ENCODE measurements around the gene ATP10A. TPM values are rescaled to one million over a fixed set of nuclear protein-coding genes. Genes with fewer than 3 reads are reported as not detected.
"Not testable (repeated sequence)": the region's sequence is repeated elsewhere in the genome, so short reads cannot be mapped to it uniquely, and the experiment has no call there.

ATP10A gene
- total RNA-seq, 2 experiments from 2014 or later, result 57.9 to 62.4 TPM

- H3K4me3 Mint-ChIP-seq, result no peak overlapping the region
- POLR2A ChIA-PET, result no interaction called here
- no peak for DNase-seq
- H3K4me1 Mint-ChIP-seq, result no peaks in the 10 kb centered on the region
- H3K9me3 Mint-ChIP-seq, result no peaks in the 10 kb centered on the region
- H3K36me3 Mint-ChIP-seq (ENCODE audit: low read depth), result no peaks in the 10 kb centered on the region
- no peak overlapping the region for H3K27ac Mint-ChIP-seq
- peaks cover 3% of the 10 kb centered on the region for H3K27me3 Mint-ChIP-seq
- CTCF ChIA-PET, result no interaction called here
These were observed 203.9 kb downstream of the ATP10A start for GRCh38 chr15:25659251-25659650.

- POLR2A ChIA-PET, result no interaction called here
- no peaks in the 10 kb centered on the region for H3K9me3 Mint-ChIP-seq
- H3K27me3 Mint-ChIP-seq, result peaks cover 3% of the 10 kb centered on the region
- CTCF ChIA-PET, result no interaction called here
- H3K4me1 Mint-ChIP-seq, result no peaks in the 10 kb centered on the region
- H3K4me3 Mint-ChIP-seq, result no peak overlapping the region
- no peak for DNase-seq
- no peak overlapping the region for H3K27ac Mint-ChIP-seq
- H3K36me3 Mint-ChIP-seq (ENCODE audit: low read depth), result no peaks in the 10 kb centered on the region
These were observed 204.6 kb downstream of the ATP10A start for GRCh38 chr15:25658560-25658959.

- no peaks in the 10 kb centered on the region for H3K36me3 Mint-ChIP-seq (ENCODE audit: low read depth)
- no peak overlapping the region for H3K27ac Mint-ChIP-seq
- ChIA-PET CTCF (no interaction called here), POLR2A (no interaction called here)
- DNase-seq, result no peak
- H3K4me1 Mint-ChIP-seq, result peaks cover 2% of the 10 kb centered on the region
- H3K27me3 Mint-ChIP-seq, result no peaks in the 10 kb centered on the region
- H3K4me3 Mint-ChIP-seq, result no peak overlapping the region
- H3K9me3 Mint-ChIP-seq, result no peaks in the 10 kb centered on the region
These were observed 207.7 kb downstream of the ATP10A start for GRCh38 chr15:25655207-25655948.

DNA sequence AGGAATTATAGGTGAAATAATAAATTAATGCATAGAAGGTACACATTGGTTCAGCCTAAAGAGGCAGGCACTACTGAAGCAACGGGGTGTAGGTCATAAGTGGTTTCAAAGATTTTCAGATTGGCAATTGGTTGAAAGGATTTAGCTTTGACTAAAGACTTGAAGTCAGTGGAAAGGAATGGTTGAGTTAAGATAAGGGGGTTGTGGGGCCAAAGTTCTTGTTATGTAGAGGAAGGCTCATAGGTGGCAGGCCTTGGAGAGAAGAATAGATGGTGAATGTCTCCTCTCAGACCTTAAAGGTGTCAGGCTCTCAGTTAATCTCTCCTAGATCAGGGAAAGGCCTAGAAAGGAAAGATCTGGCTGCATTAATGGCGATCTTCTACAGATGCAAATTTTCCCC, 209.8 kb downstream of the ATP10A start:
- ChIA-PET POLR2A (no interaction called here), CTCF (no interaction called here)
- Mint-ChIP-seq H3K27ac (no peak overlapping the region), H3K36me3 (ENCODE audit: low read depth) (no peaks in the 10 kb centered on the region), H3K27me3 (peaks cover 2% of the 10 kb centered on the region), H3K9me3 (no peaks in the 10 kb centered on the region), H3K4me3 (no peak overlapping the region), H3K4me1 (peaks cover 2% of the 10 kb centered on the region)
- no peak for DNase-seq

DNA sequence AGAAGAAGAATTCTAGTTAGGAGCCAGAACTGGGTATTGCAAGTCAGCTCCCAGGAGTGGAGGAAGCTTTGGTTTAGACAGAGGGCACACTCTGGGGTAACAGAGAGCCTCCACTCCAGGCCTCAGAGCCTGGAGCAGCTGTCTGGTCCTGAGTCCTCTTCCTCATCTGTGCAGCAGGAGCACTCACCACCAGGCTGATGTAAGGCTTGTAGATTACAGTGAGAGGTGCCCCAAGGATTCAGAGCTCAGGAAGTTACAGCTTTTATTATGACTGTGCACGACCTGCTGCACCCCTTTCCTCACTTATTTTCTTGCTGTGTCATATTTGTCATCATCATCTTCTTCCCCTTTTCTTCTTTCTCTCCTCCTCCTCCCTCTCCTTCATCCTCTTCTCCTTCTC, 210.4 kb downstream of the ATP10A start:
- Mint-ChIP-seq H3K36me3 (ENCODE audit: low read depth) (no peaks in the 10 kb centered on the region), H3K27me3 (peaks cover 6% of the 10 kb centered on the region), H3K27ac (no peak overlapping the region), H3K9me3 (no peaks in the 10 kb centered on the region), H3K4me1 (peaks cover 2% of the 10 kb centered on the region), H3K4me3 (no peak overlapping the region)
- CTCF ChIA-PET, result no interaction called here
- POLR2A ChIA-PET, result no interaction called here
- no peak for DNase-seq

DNA sequence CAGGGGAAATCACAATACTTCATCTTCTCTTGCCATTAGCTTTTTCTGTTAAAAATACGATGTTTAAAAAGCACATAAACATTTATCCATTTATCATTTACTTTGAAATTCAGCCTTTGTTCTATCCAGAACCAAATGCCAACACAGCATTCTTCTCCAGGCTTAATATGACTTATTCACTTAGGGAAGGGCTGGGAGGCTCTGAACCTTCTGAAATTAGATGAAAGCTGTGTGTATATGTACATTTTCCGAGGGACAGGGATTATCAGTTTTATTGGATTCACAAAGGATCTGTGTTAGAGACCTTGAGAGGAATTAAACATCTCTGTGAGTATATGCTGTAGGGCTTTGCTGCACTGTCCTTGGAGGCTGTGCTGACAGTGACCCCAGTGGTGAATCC, 213.7 kb downstream of the ATP10A start:
- H3K27me3 Mint-ChIP-seq, result peaks cover 9% of the 10 kb centered on the region

GRCh38 chr15:25643120-25643519, 220.0 kb downstream of the ATP10A start:
- no peaks in the 10 kb centered on the region for H3K4me1 Mint-ChIP-seq
- no peaks in the 10 kb centered on the region for H3K36me3 Mint-ChIP-seq (ENCODE audit: low read depth)
- no peak overlapping the region for H3K27ac Mint-ChIP-seq
- peaks cover 5% of the 10 kb centered on the region for H3K27me3 Mint-ChIP-seq
- H3K9me3 Mint-ChIP-seq, result no peaks in the 10 kb centered on the region
- DNase-seq, result no peak
- POLR2A ChIA-PET, result no interaction called here
- CTCF ChIA-PET, result no interaction called here
- no peak overlapping the region for H3K4me3 Mint-ChIP-seq

More for the DNA sequence above, 213.7 kb downstream of the ATP10A start:
- Mint-ChIP-seq H3K36me3 (ENCODE audit: low read depth) (no peaks in the 10 kb centered on the region), H3K9me3 (no peaks in the 10 kb centered on the region), H3K4me3 (no peak overlapping the region), H3K27ac (no peak overlapping the region), H3K4me1 (peaks cover 2% of the 10 kb centered on the region)
- ChIA-PET CTCF (no interaction called here), POLR2A (no interaction called here)
- no peak for DNase-seq

GRCh38 chr15:25641762-25642161, 221.4 kb downstream of the ATP10A start:
- no peak overlapping the region for H3K27ac Mint-ChIP-seq
- no peaks in the 10 kb centered on the region for H3K36me3 Mint-ChIP-seq (ENCODE audit: low read depth)
- POLR2A ChIA-PET, result no interaction called here
- DNase-seq, result no peak
- no peaks in the 10 kb centered on the region for H3K9me3 Mint-ChIP-seq
- H3K4me3 Mint-ChIP-seq, result no peak overlapping the region
- H3K4me1 Mint-ChIP-seq, result no peaks in the 10 kb centered on the region
- CTCF ChIA-PET, result no interaction called here
- H3K27me3 Mint-ChIP-seq, result peaks cover 3% of the 10 kb centered on the region

DNA sequence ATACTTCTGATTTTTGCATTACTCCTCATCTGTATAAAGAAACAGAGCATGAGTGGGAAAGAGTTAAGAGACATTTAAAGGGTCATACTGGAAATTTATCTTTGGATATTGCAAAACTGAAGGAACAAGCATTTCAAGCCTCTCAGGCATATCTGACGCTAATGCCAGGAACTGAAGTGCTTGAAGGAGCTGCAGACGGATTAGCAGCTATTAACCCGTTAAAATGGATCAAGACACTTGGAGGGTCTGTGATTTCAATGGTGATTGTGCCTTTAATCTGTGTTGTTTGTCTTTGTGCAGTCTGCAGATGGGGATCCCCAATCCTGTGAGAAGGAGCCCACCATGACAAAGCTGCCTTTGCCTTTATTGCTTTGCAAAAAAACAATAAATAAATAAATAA, 221.8 kb downstream of the ATP10A start:
- no peak overlapping the region for H3K27ac Mint-ChIP-seq
- no peaks in the 10 kb centered on the region for H3K36me3 Mint-ChIP-seq (ENCODE audit: low read depth)
- no peak for DNase-seq
- peaks cover 3% of the 10 kb centered on the region for H3K27me3 Mint-ChIP-seq
- ChIA-PET CTCF (no interaction called here), POLR2A (no interaction called here)
- no peaks in the 10 kb centered on the region for H3K4me1 Mint-ChIP-seq
- no peaks in the 10 kb centered on the region for H3K9me3 Mint-ChIP-seq
- H3K4me3 Mint-ChIP-seq, result no peak overlapping the region

GRCh38 chr15:25640959-25641358, 222.2 kb downstream of the ATP10A start:
- H3K36me3 Mint-ChIP-seq (ENCODE audit: low read depth); H3K4me3 Mint-ChIP-seq; H3K4me1 Mint-ChIP-seq; H3K9me3 Mint-ChIP-seq; CTCF ChIA-PET; H3K27ac Mint-ChIP-seq; H3K27me3 Mint-ChIP-seq; DNase-seq; POLR2A ChIA-PET: not testable (repeated sequence)

GRCh38 chr15:25640381-25640780, 222.7 kb downstream of the ATP10A start:
- Mint-ChIP-seq H3K27me3 (peaks cover 3% of the 10 kb centered on the region), H3K4me1 (no peaks in the 10 kb centered on the region), H3K4me3 (no peak overlapping the region), H3K36me3 (ENCODE audit: low read depth) (no peaks in the 10 kb centered on the region), H3K27ac (no peak overlapping the region), H3K9me3 (no peaks in the 10 kb centered on the region)
- CTCF ChIA-PET, result no interaction called here
- POLR2A ChIA-PET, result interaction anchor here (0.7 kb wide), 1 partner anchor 312 kb away, joined by 3 read pairs; no protein-coding TSS in a partner anchor
- DNase-seq, result no peak

GRCh38 chr15:25636486-25636885, 226.6 kb downstream of the ATP10A start:
- POLR2A ChIA-PET; H3K27me3 Mint-ChIP-seq; H3K4me1 Mint-ChIP-seq; H3K36me3 Mint-ChIP-seq (ENCODE audit: low read depth); CTCF ChIA-PET; DNase-seq; H3K4me3 Mint-ChIP-seq; H3K27ac Mint-ChIP-seq; H3K9me3 Mint-ChIP-seq: not testable (repeated sequence)

DNA sequence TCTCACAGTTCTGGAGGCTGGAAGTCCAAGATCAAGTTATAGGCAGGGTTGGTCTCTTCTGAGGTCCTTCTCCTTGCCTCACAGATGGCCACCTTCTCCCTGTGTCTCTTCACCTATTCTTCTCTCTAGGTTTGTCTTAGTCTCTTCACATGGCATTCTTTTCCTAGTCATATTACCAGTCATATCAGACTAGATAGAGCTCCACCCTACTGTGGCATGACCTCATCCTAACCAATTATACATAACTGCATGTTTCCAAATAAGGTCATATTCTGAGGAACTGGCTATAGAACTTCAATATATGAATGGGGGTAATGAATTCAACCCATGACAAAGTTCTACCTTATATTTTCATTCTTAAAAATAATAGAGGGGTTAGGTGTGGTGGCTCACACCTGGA, 227.9 kb downstream of the ATP10A start:
- Mint-ChIP-seq H3K27ac (no peak overlapping the region), H3K36me3 (ENCODE audit: low read depth) (no peaks in the 10 kb centered on the region), H3K4me3 (no peak overlapping the region), H3K4me1 (no peaks in the 10 kb centered on the region), H3K9me3 (no peaks in the 10 kb centered on the region), H3K27me3 (peaks cover 2% of the 10 kb centered on the region)
- DNase-seq, result no peak
- CTCF ChIA-PET, result no interaction called here
- POLR2A ChIA-PET, result no interaction called here

DNA sequence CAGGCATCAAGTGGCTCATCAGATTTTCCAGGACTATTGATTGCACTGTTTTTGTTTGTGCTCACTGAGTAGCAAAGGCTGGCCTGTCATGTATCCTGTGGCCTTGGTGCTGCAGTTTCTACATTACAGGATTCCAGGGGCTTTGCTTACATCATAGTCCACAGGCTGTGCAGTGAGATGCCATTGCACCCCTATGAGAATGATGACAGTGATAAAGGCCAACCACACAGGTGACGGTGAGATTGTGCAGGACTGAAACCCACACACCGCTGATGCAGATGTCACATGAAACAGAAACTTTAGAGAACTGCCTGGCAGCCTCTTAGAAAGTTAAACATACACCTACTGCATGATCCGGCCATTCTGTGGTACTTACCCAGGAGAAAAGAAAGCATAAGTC, 229.3 kb downstream of the ATP10A start:
- Mint-ChIP-seq H3K4me3 (no peak overlapping the region), H3K4me1 (no peaks in the 10 kb centered on the region), H3K36me3 (ENCODE audit: low read depth) (no peaks in the 10 kb centered on the region), H3K9me3 (no peaks in the 10 kb centered on the region), H3K27me3 (peaks cover 2% of the 10 kb centered on the region), H3K27ac (no peak overlapping the region)
- DNase-seq, result no peak
- ChIA-PET POLR2A (no interaction called here), CTCF (no interaction called here)
